K562 treated with DMSO at 1 percent for 12 hours (cell line): ENCODE data around the gene KCNA3. TPM values are rescaled to one million over a fixed set of nuclear protein-coding genes. Genes with fewer than 3 reads are reported as not detected.

ENCODE experiments used
- total RNA-seq: library from RNA; unstranded; fragments of 300-600 nt; gene quantifications from 2 replicates; pipeline ENCODE4 v1.2.3, GENCODE V29; 2022; ENCODE audit not compliant: insufficient read depth

The KCNA3 gene
- total RNA-seq, result not detected in 2 replicates

DNA sequence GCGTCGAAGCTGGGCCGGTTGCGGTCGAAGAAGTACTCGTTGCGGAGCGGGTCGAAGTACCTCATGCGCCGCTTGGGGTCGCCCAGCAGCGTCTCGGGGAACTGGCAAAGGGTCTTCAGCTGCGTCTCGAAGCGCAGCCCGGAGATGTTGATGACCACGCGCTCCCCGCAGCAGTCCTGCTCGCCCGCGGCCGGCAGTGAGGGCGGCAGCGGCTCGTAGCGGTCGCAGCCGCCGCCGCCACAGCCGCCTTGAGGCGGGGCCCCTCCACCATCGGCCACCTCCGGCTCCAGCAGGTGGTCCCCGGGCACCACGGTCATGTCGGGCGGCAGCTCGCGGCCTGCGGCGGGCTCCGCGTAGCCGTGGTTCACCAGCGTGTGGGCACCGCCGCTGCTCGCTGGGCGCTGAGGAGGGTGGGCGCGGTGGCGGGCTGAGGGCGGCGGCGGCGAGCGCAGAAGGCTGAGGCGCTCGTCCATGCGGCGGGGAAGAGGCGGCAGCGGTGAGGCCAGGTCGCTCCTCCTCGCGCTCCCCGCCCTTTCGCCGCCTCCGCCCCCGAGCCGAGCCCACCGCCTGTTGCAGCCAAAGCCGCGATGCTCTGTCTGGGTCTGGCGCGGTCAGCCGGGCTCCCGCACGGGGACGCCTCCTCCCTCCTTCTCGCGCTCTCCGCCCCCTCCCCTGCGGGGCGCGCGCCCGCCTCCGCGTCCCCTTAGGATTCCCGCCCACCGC is at the start of gene KCNA3:
KCNA3 (minus strand) TSS at position 604 of the 723 bp plus-strand sequence; CDS start at position 473, 131 bp downstream.

Other genes with a start within 250 kb of the KCNA3 start
- gene PROK1, start 223.8 kb downstream of the KCNA3 start, total RNA-seq, result not detected in 2 replicates
- gene KCNA10, start 155.8 kb downstream of the KCNA3 start, total RNA-seq, result not detected in 2 replicates
- gene KCNA2, start 68.6 kb downstream of the KCNA3 start, total RNA-seq, result not detected in 2 replicates
- gene CD53, start 198.2 kb upstream of the KCNA3 start, total RNA-seq, result 126 and 210 TPM in 2 replicates